ENCODE measurements around the gene CRYBG2.
"Not testable (repeated sequence)": the region's sequence is repeated elsewhere in the genome, so short reads cannot be mapped to it uniquely, and the experiment has no call there.

The CRYBG2 gene

GRCh38 chr1:26372611-26373010, 18.7 kb upstream of the CRYBG2 start, which contains the start of gene ZNF683:
Gene ZNF683 (minus strand): TSS chr1:26372750. CDS start chr1:26368571, 4,179 bp downstream.
- not testable (repeated sequence) for H3K27ac ChIP-seq (ENCODE audit: insufficient read depth in 1 of 2, low read depth in 1 of 2, low read length in 2 of 2, poor library complexity in 1 of 2, severe bottlenecking in 2 of 2); H3K27me3 ChIP-seq (replicated peaks in 2 of 5; ENCODE audit: control insufficient read depth in 4 of 5, insufficient read depth in 5 of 5, low read length in 4 of 5); H3K9me3 ChIP-seq (ENCODE audit: control extremely low read depth in 1 of 5, control insufficient read depth in 4 of 5, insufficient read depth in 2 of 5, low read depth in 1 of 5, low read length in 4 of 5); DNase-seq; H3K36me3 ChIP-seq (ENCODE audit: control insufficient read depth in 4 of 4, insufficient read depth in 4 of 4, low read length in 3 of 4); H3K4me3 ChIP-seq (ENCODE audit: control insufficient read depth in 1 of 7, extremely low read depth in 1 of 7, insufficient read depth in 4 of 7, low read depth in 2 of 7, low read length in 6 of 7)
- peaks cover 8 to 75% (median 58%) of the 10 kb centered on the region in 4 experiments for H3K4me1 ChIP-seq (ENCODE audit: control extremely low read depth in 1 of 4, control insufficient read depth in 4 of 4, insufficient read depth in 4 of 4, low read length in 3 of 4)
- WGBS (ENCODE audit: insufficient coverage) = 72% methylated on average over 3 of the region's 3 CpGs
- ChIA-PET POLR2A (interaction anchor here (0.6 kb wide), 2 partner anchors 47 to 1340 kb away, joined by 3 read pairs; no protein-coding TSS in a partner anchor), CTCF (interaction anchor here (1.2 to 3.3 kb wide), 4 partner anchors 8 to 96 kb away, joined by 4 to 29 read pairs (median 8); no protein-coding TSS in a partner anchor)

- no peak overlapping the region for H3K27ac ChIP-seq (ENCODE audit: insufficient read depth in 1 of 2, low read depth in 1 of 2, low read length in 2 of 2, poor library complexity in 1 of 2, severe bottlenecking in 2 of 2)
- H3K36me3 ChIP-seq (ENCODE audit: control insufficient read depth in 4 of 4, insufficient read depth in 4 of 4, low read length in 3 of 4) = no peaks in the 10 kb centered on the region
- DNase-seq = no peak
- H3K27me3 ChIP-seq (replicated peaks in 2 of 5; ENCODE audit: control insufficient read depth in 4 of 5, insufficient read depth in 5 of 5, low read length in 4 of 5) = no peaks in the 10 kb centered on the region
- CTCF ChIA-PET = no interaction called here
- 100% methylated on average over 5 of the region's 5 CpGs for WGBS (ENCODE audit: insufficient coverage)
- peaks cover 5 to 69% (median 54%) of the 10 kb centered on the region in 4 experiments for H3K4me1 ChIP-seq (ENCODE audit: control extremely low read depth in 1 of 4, control insufficient read depth in 4 of 4, insufficient read depth in 4 of 4, low read length in 3 of 4)
- H3K4me3 ChIP-seq (ENCODE audit: control insufficient read depth in 1 of 7, extremely low read depth in 1 of 7, insufficient read depth in 4 of 7, low read depth in 2 of 7, low read length in 6 of 7) = no peak overlapping the region
- POLR2A ChIA-PET = interaction anchor here (0.6 kb wide), 1 partner anchor 1340 kb away, joined by 3 read pairs; no protein-coding TSS in a partner anchor
- peaks cover 0 to 2% (median 0%) of the 10 kb centered on the region in 5 experiments for H3K9me3 ChIP-seq (ENCODE audit: control extremely low read depth in 1 of 5, control insufficient read depth in 4 of 5, insufficient read depth in 2 of 5, low read depth in 1 of 5, low read length in 4 of 5)
Measured at GRCh38 chr1:26372039-26372438, 18.1 kb upstream of the CRYBG2 start.

- Histone ChIP-seq H3K36me3 (ENCODE audit: control insufficient read depth in 4 of 4, insufficient read depth in 4 of 4, low read length in 3 of 4) (no peaks in the 10 kb centered on the region), H3K27me3 (replicated peaks in 2 of 5; ENCODE audit: control insufficient read depth in 4 of 5, insufficient read depth in 5 of 5, low read length in 4 of 5) (no peaks in the 10 kb centered on the region), H3K9me3 (ENCODE audit: control extremely low read depth in 1 of 5, control insufficient read depth in 4 of 5, insufficient read depth in 2 of 5, low read depth in 1 of 5, low read length in 4 of 5) (peaks cover 0 to 2% (median 0%) of the 10 kb centered on the region in 5 experiments), H3K4me3 (ENCODE audit: control insufficient read depth in 1 of 7, extremely low read depth in 1 of 7, insufficient read depth in 4 of 7, low read depth in 2 of 7, low read length in 6 of 7) (peak overlapping the region in 2 of 7 experiments; percentile 18 to 52), H3K27ac (ENCODE audit: insufficient read depth in 1 of 2, low read depth in 1 of 2, low read length in 2 of 2, poor library complexity in 1 of 2, severe bottlenecking in 2 of 2) (no peak overlapping the region), H3K4me1 (ENCODE audit: control extremely low read depth in 1 of 4, control insufficient read depth in 4 of 4, insufficient read depth in 4 of 4, low read length in 3 of 4) (peaks cover 5 to 62% (median 51%) of the 10 kb centered on the region in 4 experiments)
- ChIA-PET CTCF (interaction anchor here (1.1 to 2.3 kb wide), 3 partner anchors 8 to 46 kb away, joined by 3 to 9 read pairs (median 4); no protein-coding TSS in a partner anchor), POLR2A (no interaction called here)
- peak in 1 of 3 donors; percentile 47 for DNase-seq
- 48% methylated on average over 6 of the region's 6 CpGs for WGBS (ENCODE audit: insufficient coverage)
Measured at GRCh38 chr1:26370591-26371382, 16.9 kb upstream of the CRYBG2 start.

DNA sequence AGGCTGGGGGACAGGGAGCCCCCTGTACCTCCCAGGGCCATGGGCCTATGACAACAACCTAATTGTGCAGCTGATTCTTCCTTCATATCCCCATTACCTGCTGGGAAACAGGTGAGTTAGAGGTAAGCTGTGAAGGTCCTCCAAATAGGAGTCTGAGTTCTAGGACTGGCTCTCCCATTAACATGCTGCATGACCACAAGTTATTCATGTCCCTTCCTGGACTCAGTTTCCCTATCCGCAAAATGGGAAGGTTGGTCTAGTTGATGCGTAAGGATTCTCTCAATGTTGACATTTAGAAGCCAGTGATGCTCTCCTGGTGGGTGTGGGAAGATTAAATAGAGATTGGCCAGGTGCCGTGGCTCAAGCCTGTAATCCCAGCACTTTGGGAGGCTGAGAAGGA, 14.6 kb upstream of the CRYBG2 start:
- Histone ChIP-seq H3K36me3 (ENCODE audit: control insufficient read depth in 4 of 4, insufficient read depth in 4 of 4, low read length in 3 of 4) (no peaks in the 10 kb centered on the region), H3K4me1 (ENCODE audit: control extremely low read depth in 1 of 4, control insufficient read depth in 4 of 4, insufficient read depth in 4 of 4, low read length in 3 of 4) (peaks cover 2 to 56% (median 47%) of the 10 kb centered on the region in 4 experiments), H3K27ac (ENCODE audit: insufficient read depth in 1 of 2, low read depth in 1 of 2, low read length in 2 of 2, poor library complexity in 1 of 2, severe bottlenecking in 2 of 2) (no peak overlapping the region), H3K27me3 (replicated peaks in 2 of 5; ENCODE audit: control insufficient read depth in 4 of 5, insufficient read depth in 5 of 5, low read length in 4 of 5) (no peaks in the 10 kb centered on the region), H3K4me3 (ENCODE audit: control insufficient read depth in 1 of 7, extremely low read depth in 1 of 7, insufficient read depth in 4 of 7, low read depth in 2 of 7, low read length in 6 of 7) (no peak overlapping the region), H3K9me3 (ENCODE audit: control extremely low read depth in 1 of 5, control insufficient read depth in 4 of 5, insufficient read depth in 2 of 5, low read depth in 1 of 5, low read length in 4 of 5) (peaks cover 0 to 2% (median 0%) of the 10 kb centered on the region in 5 experiments)
- ChIA-PET POLR2A (interaction anchor here (0.5 kb wide), 1 partner anchor 359 kb away, joined by 4 read pairs; no protein-coding TSS in a partner anchor), CTCF (interaction anchor here (0.6 to 2.2 kb wide), 2 partner anchors 48 to 998 kb away, joined by 3 to 6 read pairs; no protein-coding TSS in a partner anchor)
- WGBS (ENCODE audit: insufficient coverage) = 100% methylated on average over 2 of the region's 3 CpGs
- DNase-seq = no peak

DNA sequence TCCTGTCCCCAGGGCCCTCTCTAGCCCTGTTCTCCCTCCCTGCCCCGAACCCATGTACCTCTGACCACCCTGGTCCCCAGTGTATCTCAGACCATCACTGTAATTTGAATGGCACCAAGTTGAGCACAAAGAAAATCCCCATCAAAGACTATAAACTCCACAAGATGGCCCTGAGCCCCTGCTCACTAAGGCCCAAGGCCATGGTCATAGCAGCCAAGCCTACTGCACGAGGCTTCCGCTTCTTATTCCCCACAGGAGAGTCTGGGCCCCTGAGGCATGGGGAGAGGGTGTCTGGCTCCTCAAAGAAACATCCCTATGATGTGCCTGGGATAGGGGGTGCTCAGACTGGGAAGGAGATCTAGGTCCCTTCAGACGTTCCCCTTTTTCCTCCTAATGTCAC, 14.1 kb upstream of the CRYBG2 start:
- CTCF ChIA-PET = interaction anchor here (2.2 kb wide), 1 partner anchor 49 kb away, joined by 6 read pairs; no protein-coding TSS in a partner anchor
- POLR2A ChIA-PET = interaction anchor here (0.5 kb wide), 1 partner anchor 359 kb away, joined by 4 read pairs; no protein-coding TSS in a partner anchor
- H3K36me3 ChIP-seq (ENCODE audit: control insufficient read depth in 4 of 4, insufficient read depth in 4 of 4, low read length in 3 of 4) = no peaks in the 10 kb centered on the region
- H3K27me3 ChIP-seq (replicated peaks in 2 of 5; ENCODE audit: control insufficient read depth in 4 of 5, insufficient read depth in 5 of 5, low read length in 4 of 5) = no peaks in the 10 kb centered on the region
- H3K4me1 ChIP-seq (ENCODE audit: control extremely low read depth in 1 of 4, control insufficient read depth in 4 of 4, insufficient read depth in 4 of 4, low read length in 3 of 4) = peaks cover 0 to 56% (median 46%) of the 10 kb centered on the region in 4 experiments
- 100% methylated on average over 3 of the region's 4 CpGs for WGBS (ENCODE audit: insufficient coverage)
- peaks cover 0 to 2% (median 0%) of the 10 kb centered on the region in 5 experiments for H3K9me3 ChIP-seq (ENCODE audit: control extremely low read depth in 1 of 5, control insufficient read depth in 4 of 5, insufficient read depth in 2 of 5, low read depth in 1 of 5, low read length in 4 of 5)
- no peak for DNase-seq
- H3K4me3 ChIP-seq (ENCODE audit: control insufficient read depth in 1 of 7, extremely low read depth in 1 of 7, insufficient read depth in 4 of 7, low read depth in 2 of 7, low read length in 6 of 7) = no peak overlapping the region
- H3K27ac ChIP-seq (ENCODE audit: insufficient read depth in 1 of 2, low read depth in 1 of 2, low read length in 2 of 2, poor library complexity in 1 of 2, severe bottlenecking in 2 of 2) = no peak overlapping the region

DNA sequence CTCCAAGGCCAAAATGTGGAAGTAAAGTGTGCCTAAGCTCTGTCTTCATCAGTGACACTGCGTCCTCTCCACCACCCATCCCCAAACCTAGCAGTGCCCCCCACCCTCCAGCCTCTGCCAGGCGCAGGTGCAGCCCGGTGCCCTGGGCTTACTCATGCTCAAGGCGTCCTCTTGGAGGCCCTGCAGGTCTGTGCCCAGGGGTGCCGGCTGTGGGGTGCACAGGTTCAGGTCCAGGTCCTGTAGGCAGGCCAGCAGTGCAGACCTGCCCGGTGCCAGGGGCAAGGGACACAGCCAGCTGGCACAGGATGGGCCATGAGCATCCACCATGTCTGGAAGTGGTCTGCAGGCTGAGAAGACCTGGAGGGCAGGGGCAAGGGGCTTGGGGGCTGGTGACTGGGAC, 13.5 kb upstream of the CRYBG2 start:
- ChIA-PET CTCF (interaction anchor here (2.2 kb wide), 1 partner anchor 49 kb away, joined by 6 read pairs; no protein-coding TSS in a partner anchor), POLR2A (no interaction called here)
- peaks cover 0 to 2% (median 0%) of the 10 kb centered on the region in 5 experiments for H3K9me3 ChIP-seq (ENCODE audit: control extremely low read depth in 1 of 5, control insufficient read depth in 4 of 5, insufficient read depth in 2 of 5, low read depth in 1 of 5, low read length in 4 of 5)
- WGBS (ENCODE audit: insufficient coverage) = 100% methylated on average over 5 of the region's 6 CpGs
- no peak overlapping the region for H3K27ac ChIP-seq (ENCODE audit: insufficient read depth in 1 of 2, low read depth in 1 of 2, low read length in 2 of 2, poor library complexity in 1 of 2, severe bottlenecking in 2 of 2)
- no peaks in the 10 kb centered on the region for H3K27me3 ChIP-seq (replicated peaks in 2 of 5; ENCODE audit: control insufficient read depth in 4 of 5, insufficient read depth in 5 of 5, low read length in 4 of 5)
- DNase-seq = no peak
- H3K4me1 ChIP-seq (ENCODE audit: control extremely low read depth in 1 of 4, control insufficient read depth in 4 of 4, insufficient read depth in 4 of 4, low read length in 3 of 4) = peaks cover 0 to 51% (median 42%) of the 10 kb centered on the region in 4 experiments
- no peaks in the 10 kb centered on the region for H3K36me3 ChIP-seq (ENCODE audit: control insufficient read depth in 4 of 4, insufficient read depth in 4 of 4, low read length in 3 of 4)
- no peak overlapping the region for H3K4me3 ChIP-seq (ENCODE audit: control insufficient read depth in 1 of 7, extremely low read depth in 1 of 7, insufficient read depth in 4 of 7, low read depth in 2 of 7, low read length in 6 of 7)
